DND-41 (cell line): ENCODE measurements around the gene MINPP1.

ENCODE experiments used
- ATAC-seq: fragments of 200-7000 bp; cut with Tn5 transposase; 3 replicates; pipeline ENCODE4 v1.9.1; 2021; ENCODE audit warnings: low read depth; ENCODE audit not compliant: insufficient read depth
- DNase-seq: peaks from one replicate; pipeline ENCODE4 v3.0.0-alpha.2; 2020
- H2AFZ ChIP-seq: 2 replicates; pipeline ENCODE4 v1.6.0; 2012; ENCODE audit warnings: low read depth, low read length
- H3K27ac ChIP-seq: 2 replicates; pipeline ENCODE4 v1.5.1; 2012; ENCODE audit warnings: low read length, inconsistent platforms
- H3K27me3 ChIP-seq: fragments of 200-600 bp; sonication (generic); 2 replicates; pipeline ENCODE4 v1.6.0; 2012; ENCODE audit warnings: low read length, mild to moderate bottlenecking, inconsistent platforms; ENCODE audit not compliant: insufficient read depth, poor library complexity
- H3K36me3 ChIP-seq: 2 replicates; pipeline ENCODE4 v1.5.1; 2012; ENCODE audit warnings: low read length, inconsistent platforms; ENCODE audit not compliant: insufficient read depth
- H3K4me1 ChIP-seq: 2 replicates; pipeline ENCODE4 v1.5.1; 2012; ENCODE audit warnings: mild to moderate bottlenecking, low read length; ENCODE audit not compliant: insufficient read depth
- H3K4me2 ChIP-seq: 2 replicates; pipeline ENCODE4 v1.6.0; 2012; ENCODE audit warnings: mild to moderate bottlenecking, moderate library complexity, low read length, inconsistent platforms; ENCODE audit not compliant: insufficient read depth
- H3K4me3 ChIP-seq, 2 experiments: fragments of 200-600 bp in 1 of 2; shearing (Covaris generic) in 1 of 2; 2 replicates each; pipeline ENCODE4 v1.5.1; 2012 to 2016; ENCODE audit warnings: inconsistent platforms in 2 of 2, low read length in 2 of 2, mild to moderate bottlenecking in 2 of 2, low read depth in 1 of 2, moderate library complexity in 1 of 2
- H3K79me2 ChIP-seq: 2 replicates; pipeline ENCODE4 v1.6.0; 2012; ENCODE audit warnings: low read length, inconsistent platforms; ENCODE audit not compliant: insufficient read depth
- H3K9ac ChIP-seq: 2 replicates; pipeline ENCODE4 v1.6.0; 2012; ENCODE audit warnings: low read depth, mild to moderate bottlenecking, inconsistent platforms, low read length, moderate library complexity
- H3K9me3 ChIP-seq: 2 replicates; pipeline ENCODE4 v1.5.1; 2012; ENCODE audit warnings: low read length, moderate library complexity, mild to moderate bottlenecking, inconsistent platforms; ENCODE audit not compliant: insufficient read depth, severe bottlenecking
- H4K20me1 ChIP-seq: 2 replicates; pipeline ENCODE4 v1.6.0; 2012; ENCODE audit warnings: low read length; ENCODE audit not compliant: insufficient read depth
- CTCF ChIP-seq: IDR thresholded peaks from 2 replicates; pipeline ENCODE4 v1.5.1; 2012; ENCODE audit warnings: borderline replicate concordance, low read length, moderate library complexity, mild to moderate bottlenecking; ENCODE audit not compliant: poor library complexity, severe bottlenecking; ENCODE audit errors: extremely low read depth
- EZH2 ChIP-seq: IDR thresholded peaks from 3 replicates; pipeline ENCODE4 v1.6.1; 2012; ENCODE audit warnings: borderline replicate concordance, low read depth, mild to moderate bottlenecking, moderate library complexity, low read length, inconsistent platforms; ENCODE audit not compliant: severe bottlenecking

Gene MINPP1

GRCh38 chr10:87510025-87510424, 5.3 kb downstream of the MINPP1 start:
- Histone ChIP-seq H3K9me3 (no peaks in the 10 kb centered on the region), H3K4me1 (peaks cover 15% of the 10 kb centered on the region), H3K79me2 (no peaks in the 10 kb centered on the region), H4K20me1 (no peaks in the 10 kb centered on the region), H3K4me3 (no peak overlapping the region), H3K27me3 (peaks cover 7% of the 10 kb centered on the region), H3K36me3 (no peaks in the 10 kb centered on the region; the same call in 1 of the 2 replicates), H3K9ac (no peak overlapping the region), H3K27ac (no peak overlapping the region), H3K4me2 (no peak overlapping the region), H2AFZ (no peak overlapping the region)
- no peak for TF ChIP-seq CTCF
- no peak for TF ChIP-seq EZH2
- DNase-seq (no peak), ATAC-seq (no peak)

- Histone ChIP-seq H3K9ac (no peak overlapping the region), H3K4me2 (no peak overlapping the region), H4K20me1 (no peaks in the 10 kb centered on the region), H3K9me3 (no peaks in the 10 kb centered on the region), H3K27me3 (no peaks in the 10 kb centered on the region), H3K36me3 (peaks cover 2% of the 10 kb centered on the region; the same call in 1 of the 2 replicates), H3K27ac (no peak overlapping the region), H3K79me2 (no peaks in the 10 kb centered on the region), H3K4me1 (0 out of 2 replicates have a peak, but pooled peaks cover 4% of the 10 kb centered on the region), H2AFZ (no peak overlapping the region), H3K4me3 (no peak overlapping the region)
- TF ChIP-seq EZH2 (no peak), CTCF (no peak)
- DNase-seq: no peak
- no peak for ATAC-seq
Measured at GRCh38 chr10:87511526-87511925, 6.8 kb downstream of the MINPP1 start.

GRCh38 chr10:87518937-87519336, 14.2 kb downstream of the MINPP1 start:
- Histone ChIP-seq H3K36me3 (peaks cover 2% of the 10 kb centered on the region; the same call in 1 of the 2 replicates), H3K9me3 (no peaks in the 10 kb centered on the region), H4K20me1 (no peaks in the 10 kb centered on the region), H3K4me1 (no peaks in the 10 kb centered on the region), H2AFZ (no peak overlapping the region), H3K79me2 (no peaks in the 10 kb centered on the region), H3K4me3 (no peak overlapping the region), H3K9ac (no peak overlapping the region), H3K27me3 (no peaks in the 10 kb centered on the region), H3K4me2 (no peak overlapping the region), H3K27ac (no peak overlapping the region)
- TF ChIP-seq EZH2 (no peak), CTCF (no peak)
- no peak for ATAC-seq
- no peak for DNase-seq

GRCh38 chr10:87519582-87519981, 14.9 kb downstream of the MINPP1 start:
- Histone ChIP-seq H3K27me3 (no peaks in the 10 kb centered on the region), H3K36me3 (0 out of 2 replicates have a peak, but pooled peaks cover 2% of the 10 kb centered on the region), H3K27ac (no peak overlapping the region), H3K4me3 (no peak overlapping the region), H3K79me2 (no peaks in the 10 kb centered on the region), H2AFZ (no peak overlapping the region), H3K9ac (no peak overlapping the region), H3K9me3 (no peaks in the 10 kb centered on the region), H3K4me1 (no peaks in the 10 kb centered on the region), H4K20me1 (no peaks in the 10 kb centered on the region), H3K4me2 (no peak overlapping the region)
- no peak for ATAC-seq
- DNase-seq: no peak
- TF ChIP-seq CTCF (no peak), EZH2 (no peak)
